GM19025 (cell line): ENCODE data around the gene BMPR2.
"Not testable (repeated sequence)": the region's sequence is repeated elsewhere in the genome, so short reads cannot be mapped to it uniquely, and the experiment has no call there.

Experiments used
- ATAC-seq: cut with Tn5 transposase; IDR thresholded peaks from one replicate; pipeline ENCODE4 v1.9.1; 2021; ENCODE audit warnings: mild to moderate bottlenecking, low read depth, moderate library complexity; ENCODE audit not compliant: unreplicated experiment

Gene BMPR2

DNA sequence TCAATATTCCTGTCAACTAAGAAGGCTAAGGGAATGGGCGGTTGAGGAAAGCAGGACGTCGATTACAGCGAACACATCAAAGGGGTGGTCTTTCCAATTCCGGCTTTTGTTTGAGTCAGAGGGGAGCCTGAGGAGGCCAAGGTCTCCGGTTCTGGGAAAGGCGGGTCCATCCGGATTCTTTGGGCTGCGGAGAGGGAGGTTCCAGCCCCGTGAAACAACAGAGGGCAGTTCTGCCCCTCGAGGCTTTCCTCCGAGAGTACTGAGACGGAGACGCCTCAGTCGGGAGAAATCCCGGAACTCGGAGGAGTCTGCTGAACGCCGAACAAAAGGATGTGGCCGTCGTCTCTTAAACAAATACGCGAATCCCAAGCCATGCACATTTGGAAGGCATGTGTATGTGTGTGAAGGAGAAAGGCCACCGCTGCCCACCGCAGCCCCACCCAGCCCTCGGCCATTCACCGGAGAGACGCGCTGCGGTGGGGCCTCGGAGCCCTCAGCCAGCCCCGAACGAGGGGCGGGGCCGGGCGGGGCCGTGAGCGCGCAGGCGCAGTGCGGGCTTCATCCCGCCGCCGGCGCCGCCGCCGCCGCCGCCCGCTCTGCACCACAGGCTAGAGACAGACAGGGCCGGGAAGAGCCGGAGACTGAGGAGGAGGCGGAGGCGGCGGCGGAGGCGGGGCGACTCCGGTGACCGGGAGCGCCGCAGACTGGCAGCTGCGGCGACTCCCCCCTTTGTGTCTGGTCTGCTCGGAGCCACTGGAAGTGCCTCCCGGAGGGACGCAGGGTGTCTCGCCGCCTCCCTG lies at the start of gene BMPR2:
Gene BMPR2 (plus strand): TSS at position 719 of the 800 bp plus-strand sequence. CDS start 1,148 bp downstream, outside the sequence.
- peak; percentile 78 for ATAC-seq

DNA sequence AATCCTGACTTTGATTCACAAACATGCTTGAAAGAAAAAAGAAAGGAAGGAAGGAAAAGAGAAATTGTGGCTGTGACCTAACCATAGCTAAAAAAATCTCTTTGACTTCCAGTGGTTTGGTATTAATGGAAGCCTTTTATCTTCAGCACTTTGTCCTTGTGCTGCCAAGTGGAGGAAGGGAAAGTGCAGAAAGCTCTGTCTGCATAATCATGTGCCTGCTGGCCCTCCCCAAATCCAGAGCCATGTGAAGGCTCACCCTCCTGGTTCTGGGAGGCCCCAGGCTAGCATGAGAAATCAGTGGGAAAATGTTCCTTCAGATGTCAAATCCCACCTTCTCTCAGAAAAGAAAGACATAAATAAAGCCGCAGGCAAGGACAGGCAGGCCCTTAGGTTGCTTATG lies 48.3 kb upstream of the BMPR2 start:
- no peak for ATAC-seq

DNA sequence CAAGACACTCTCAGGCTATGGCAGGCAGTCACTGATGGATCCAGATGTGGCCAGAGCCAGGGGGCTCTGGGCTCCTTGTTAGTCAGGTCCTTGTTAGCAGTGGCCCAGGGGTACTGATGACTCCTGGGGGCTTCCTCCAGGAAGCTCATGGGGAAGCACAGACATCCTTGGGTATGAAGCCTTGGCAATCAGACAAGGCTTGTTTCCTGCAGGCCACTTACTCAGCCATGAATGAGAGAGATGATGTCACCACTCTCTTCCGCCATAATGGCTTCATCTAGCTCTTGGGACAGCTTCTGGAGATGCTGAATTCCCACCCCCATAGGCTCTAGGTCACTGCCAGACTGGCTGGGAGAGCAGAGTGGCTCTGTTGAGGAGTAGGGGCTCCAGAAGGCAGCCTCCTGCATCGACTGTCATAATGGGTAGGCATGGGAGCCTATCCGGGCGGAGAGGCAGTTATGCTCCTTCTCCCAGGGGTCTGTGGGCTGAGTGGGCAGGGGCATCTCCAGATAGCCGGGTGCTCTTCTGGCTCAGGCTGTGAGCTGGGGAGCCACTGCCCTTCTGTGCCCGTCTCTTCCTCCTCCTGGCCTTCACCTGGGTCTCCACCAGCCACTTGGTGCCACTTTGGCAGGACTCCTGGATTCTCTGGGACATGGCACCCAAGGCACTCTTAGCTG lies 40.2 kb upstream of the BMPR2 start:
- ATAC-seq: no peak

DNA sequence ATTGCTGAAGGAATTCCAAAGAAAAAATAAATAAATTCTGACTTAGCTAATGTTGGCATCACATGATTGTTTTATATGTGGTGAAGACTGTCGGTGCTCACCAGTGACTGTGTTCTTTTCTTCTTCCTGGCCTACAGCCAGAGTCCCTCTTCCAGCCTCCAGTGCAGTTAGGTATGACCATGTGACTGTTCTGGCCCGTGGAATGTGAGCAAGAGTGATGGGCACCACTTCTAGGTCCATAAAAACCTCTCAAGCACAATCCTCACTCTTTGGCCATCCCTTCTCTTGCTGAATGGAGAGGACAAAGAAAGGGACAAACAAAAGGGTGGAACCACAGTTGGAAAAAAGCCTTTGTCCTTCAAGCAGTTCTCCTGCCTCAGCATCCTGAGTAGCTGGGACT lies 39.0 kb upstream of the BMPR2 start:
- ATAC-seq: no peak

DNA sequence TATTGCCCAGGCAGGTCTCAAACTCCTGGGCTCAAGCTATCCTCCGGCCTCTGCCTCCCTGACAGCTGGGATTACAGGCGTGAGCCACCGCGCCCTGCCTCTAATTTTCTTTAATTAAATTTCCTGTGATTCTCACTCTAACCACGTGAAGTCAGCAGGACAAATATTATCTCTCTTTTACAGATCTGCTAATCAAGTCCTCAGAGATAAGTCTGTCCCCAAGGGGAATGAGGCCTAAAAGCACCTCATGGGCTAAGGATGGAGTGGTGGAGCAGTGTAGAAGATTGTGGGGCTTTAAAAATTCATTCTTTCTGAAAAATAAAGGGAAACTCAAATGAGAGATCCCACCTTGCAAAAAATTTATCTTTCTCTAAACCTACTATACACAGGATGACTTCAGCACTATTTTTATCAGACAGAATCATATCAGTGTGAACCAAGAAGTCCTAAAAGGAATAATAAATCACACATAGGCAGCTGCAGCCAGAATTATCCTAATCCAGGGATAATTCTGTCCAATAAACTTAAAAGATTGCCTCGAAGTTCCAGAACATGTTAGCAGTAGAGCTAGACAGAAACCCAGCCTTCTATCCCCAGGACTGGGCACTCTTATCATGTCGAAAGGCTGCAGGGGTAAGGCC lies 38.3 kb upstream of the BMPR2 start:
- no peak for ATAC-seq

DNA sequence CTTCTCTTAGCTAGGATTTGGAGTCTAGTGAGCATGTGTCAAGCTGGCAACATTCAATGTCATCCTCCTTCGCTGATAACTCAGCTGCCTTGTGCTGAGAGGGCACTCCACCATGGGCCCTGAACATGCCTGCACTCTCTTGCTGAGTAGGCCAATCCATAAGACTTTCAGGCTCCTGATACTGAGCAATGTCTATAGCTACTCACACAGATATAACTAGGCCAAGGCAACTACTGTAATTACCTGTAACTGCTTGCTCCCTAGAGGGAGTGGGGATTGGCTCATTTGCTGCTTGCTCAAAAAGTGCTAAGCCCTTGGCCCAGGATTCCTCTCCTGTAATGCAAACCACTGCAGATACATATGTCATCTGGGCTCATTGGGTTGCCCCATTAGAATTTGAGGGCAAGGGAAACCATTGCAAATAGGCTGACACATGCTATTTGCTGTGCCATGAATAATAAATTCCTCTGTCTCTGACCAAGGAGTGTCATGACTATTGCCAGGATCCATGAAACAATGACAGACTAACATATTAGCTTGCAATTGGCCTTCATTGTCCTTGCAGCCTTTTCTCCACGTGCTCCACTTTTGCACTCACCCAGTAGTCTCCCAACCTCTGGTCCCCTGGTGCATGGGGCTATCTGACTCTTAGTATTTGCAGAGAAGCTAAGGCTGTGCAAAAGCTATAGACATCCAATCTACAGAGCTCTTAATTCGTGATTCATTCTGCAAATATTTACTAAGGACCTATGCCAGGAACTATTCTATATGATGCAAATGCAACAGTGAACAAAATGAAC lies 36.9 kb upstream of the BMPR2 start:
- ATAC-seq: no peak

DNA sequence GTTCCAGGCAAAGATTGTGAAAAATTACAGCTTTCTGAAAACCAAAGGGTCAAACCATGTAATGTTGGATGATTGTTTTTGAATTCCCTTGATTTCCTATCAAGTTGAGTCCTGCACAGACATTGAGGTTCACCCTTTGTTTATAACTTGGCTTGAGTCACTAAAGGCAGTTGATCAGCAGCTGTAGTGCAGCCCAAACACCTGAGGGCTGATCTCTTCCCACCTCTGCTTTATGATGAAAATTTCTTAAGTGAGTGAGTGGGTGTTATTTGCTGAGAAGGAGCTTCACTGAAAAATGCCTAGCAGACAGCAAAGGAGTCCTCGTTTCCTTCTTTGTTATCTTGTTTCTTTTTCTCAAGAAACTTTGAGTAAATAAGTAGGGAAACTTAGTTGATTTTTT lies 31.9 kb upstream of the BMPR2 start:
- ATAC-seq: no peak

DNA sequence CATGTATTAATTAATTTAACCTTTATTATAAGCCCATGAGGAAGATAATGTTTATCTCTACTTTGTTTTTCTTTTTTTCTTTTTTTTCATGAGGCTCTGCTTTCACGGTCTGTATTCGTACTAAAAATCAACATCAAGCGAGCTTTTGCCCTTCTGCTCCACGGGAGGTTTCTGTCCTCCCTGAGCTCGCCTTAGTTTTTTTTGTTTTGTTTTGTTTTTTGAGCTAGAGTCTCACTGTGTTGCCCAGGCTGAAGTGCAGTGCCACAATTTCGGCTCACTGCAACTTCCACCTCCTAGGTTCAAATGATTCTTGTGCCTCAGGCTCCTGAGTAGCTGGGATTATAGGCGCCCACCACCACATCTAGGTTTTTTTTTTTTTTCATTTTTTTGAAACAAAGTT lies 29.9 kb upstream of the BMPR2 start:
- no peak for ATAC-seq

DNA sequence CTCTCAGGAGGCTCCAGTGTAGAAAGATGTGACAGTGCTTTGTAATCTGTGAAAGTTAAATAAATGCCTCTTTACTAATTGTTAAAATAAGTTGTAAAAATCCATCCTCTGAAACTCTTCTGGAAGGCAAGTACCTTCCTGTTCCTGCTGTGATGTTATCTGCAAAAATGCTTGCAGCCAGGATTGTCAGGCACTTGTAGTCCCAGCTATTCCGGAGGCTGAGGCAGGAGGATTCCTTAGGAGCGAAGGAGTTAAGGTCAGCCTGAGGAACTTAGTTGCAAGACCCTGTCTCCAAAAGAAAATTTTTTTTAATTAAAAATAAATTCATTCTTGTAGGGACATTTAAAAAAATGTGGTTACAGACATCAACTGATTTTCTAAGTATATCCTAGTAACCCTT lies 22.7 kb upstream of the BMPR2 start:
- no peak for ATAC-seq

DNA sequence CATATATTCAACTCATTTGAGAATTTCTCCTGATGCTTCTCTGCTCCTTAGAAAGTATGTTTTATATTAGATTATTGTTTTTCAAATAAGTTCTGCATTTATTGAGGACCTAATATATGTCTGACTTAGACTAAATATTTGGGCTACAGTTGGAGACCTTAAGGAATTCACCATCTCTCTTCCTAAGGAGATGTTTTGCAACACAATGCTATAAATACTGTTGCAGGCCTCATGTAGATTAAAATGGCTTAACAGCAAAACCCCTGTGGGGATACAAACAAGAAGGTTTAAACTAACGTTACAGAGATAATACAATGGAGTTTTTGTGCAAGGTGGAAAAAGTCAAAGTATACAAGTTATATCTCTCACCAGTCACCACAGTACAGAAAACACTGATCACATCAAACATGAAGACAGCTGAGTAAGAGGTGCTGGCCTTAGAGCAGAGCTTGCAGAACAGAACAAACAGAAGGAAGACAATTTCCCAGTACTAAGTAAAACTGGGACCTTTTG lies 20.1 kb upstream of the BMPR2 start:
- ATAC-seq: no peak

DNA sequence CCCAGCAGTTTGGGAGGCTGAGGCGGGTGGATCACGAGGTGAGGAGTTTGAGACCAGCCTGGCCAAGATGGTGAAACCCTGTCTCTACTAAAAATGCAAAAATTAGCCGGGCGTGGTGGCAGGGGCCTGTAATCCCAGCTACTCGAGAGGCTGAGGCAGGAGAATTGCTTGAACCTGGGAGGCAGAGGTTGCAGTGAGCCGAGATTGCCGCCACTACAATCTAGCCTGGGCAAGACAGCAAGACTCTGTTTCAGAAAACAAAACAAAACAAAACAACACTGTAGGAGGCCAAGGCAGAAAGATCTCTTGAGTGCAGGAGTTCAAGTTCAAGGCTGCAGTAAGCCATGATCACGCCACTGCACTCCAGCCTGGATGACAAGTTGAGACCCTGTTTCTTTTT lies 17.2 kb upstream of the BMPR2 start:
- not testable (repeated sequence) for ATAC-seq

DNA sequence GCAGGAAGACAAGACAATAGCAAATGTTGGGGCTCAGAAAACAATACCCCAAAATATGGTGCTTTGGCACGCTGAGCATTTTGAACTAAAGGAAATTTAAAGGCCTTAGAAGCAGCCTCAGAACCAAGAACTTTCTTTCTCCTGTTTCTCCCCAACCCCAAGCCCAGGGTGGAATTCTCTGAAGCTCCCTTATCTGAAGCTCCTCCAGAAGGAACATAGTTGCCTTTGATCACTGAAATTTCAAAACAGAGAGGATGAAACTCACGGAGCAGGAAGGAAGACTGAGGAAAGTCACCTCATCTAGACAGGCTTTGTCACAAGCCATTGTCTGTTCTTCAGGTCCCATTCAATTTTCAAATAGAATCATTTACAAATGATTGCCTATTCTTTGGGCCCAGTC lies 15.5 kb upstream of the BMPR2 start:
- no peak for ATAC-seq

DNA sequence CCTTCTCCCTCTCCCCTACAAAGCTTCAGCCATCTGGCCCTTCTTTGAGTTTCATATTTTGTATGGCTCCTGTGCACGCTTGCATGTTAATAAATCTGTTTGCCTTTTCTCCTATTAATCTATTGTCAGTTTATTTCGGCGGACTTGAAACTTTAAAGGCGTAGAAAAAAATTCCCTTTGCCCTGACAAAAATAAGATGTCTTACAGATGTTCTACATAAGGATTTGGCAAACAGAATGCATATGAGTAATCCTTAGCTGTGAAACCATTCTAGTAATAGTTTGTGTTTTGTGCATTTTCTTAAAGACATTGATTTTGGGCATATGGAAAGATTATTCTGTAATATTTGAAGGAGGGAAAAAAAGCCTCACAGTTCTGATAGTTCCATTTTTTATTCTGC lies 15.0 kb upstream of the BMPR2 start:
- no peak for ATAC-seq

DNA sequence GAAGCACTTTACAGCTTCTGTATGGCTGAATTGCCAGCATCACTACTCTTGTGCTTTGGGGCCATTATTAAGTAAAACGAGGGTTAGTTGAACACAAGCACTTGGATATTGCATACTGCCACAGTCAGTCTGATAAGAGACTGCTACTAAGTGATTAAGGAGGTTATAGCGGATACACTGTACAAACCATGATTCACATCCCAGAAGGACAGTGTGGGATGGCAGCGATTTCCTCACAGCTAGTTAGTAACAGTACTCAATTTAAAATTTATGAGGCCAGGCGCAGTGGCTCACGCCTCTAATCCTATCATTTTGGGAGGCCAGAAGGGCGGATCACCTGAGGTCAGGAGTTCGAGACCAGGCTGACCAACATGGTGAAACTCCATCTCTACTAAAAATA lies 2.6 kb upstream of the BMPR2 start:
- ATAC-seq: no peak

DNA sequence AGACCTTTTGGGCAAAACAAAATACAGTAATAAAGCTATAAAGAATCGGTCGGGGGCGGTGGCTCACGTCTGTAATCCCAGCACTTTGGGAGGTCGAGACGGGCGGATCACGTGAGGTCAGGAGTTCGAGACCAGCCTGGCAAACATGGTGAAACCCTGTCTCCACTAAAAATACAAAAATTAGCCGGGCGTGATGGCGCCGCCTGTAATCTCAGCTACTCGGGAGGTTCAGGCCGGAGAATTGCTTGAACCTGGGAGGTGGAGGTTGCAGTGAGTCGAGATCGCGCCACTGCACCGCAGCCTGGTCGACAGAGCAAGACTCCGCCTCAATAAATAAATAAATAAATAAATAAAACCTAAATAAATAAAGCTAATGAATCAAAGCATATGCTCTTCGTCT lies 1.7 kb upstream of the BMPR2 start:
- not testable (repeated sequence) for ATAC-seq

DNA sequence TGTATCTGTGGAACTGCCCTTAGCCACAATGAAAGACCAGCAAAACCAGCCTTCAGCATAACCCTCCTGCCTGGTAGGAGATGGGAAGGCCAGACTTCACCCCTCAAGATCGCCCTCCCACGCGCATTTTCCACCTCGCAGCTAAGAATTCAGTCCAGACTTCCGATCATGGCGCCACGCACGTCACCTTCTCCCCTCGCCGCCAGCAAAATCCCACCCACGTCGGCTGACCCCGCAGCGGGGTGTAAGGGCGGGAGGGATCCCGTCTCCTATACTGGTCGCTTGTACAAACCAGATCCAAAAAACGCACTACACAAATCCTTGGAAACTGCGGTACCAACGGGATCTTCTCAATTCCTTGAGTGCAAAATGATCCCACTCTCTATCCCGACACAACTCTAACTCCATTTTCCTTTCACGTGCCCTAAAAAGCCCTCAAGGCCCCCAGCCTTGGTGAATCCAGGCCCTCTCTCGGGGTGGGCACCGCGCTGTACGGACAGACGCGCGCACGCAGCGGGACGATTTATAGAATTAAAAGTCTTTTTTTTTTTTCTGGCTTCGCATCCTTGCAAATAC lies 1.0 kb upstream of the BMPR2 start:
- ATAC-seq: no peak

DNA sequence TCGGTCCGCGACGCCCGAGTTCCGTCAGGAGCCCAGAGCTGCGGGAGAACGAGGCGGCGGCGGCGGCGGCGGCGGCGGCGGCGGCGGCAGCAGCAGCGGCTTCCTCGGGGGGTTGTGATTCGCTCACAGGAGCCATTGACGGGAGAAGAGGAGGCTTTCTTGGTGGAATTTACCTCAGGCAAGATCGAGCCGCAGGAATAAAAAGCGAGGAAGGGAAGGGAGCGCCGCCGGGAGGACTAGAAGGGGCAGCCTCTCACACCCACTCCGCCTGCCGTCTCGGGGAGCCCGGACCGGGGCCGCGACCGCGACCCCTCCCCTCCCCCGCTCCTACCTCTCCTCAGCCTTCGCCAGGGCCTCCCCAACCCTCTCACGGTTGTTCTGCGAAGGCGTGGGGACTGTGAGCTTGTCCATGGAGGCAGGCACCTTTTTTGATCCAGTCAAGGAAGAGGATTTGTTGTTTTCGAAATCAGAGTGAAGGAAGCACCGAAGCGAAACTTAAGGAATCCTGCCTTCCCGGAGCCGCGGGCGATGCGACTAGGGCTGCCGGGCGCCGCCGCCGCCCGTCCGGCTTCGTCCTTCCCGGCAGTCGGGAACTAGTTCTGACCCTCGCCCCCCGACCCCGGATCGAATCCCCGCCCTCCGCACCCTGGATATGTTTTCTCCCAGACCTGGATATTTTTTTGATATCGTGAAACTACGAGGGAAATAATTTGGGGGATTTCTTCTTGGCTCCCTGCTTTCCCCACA lies 506 bp downstream of the BMPR2 start:
- peak; percentile 11 for ATAC-seq

DNA sequence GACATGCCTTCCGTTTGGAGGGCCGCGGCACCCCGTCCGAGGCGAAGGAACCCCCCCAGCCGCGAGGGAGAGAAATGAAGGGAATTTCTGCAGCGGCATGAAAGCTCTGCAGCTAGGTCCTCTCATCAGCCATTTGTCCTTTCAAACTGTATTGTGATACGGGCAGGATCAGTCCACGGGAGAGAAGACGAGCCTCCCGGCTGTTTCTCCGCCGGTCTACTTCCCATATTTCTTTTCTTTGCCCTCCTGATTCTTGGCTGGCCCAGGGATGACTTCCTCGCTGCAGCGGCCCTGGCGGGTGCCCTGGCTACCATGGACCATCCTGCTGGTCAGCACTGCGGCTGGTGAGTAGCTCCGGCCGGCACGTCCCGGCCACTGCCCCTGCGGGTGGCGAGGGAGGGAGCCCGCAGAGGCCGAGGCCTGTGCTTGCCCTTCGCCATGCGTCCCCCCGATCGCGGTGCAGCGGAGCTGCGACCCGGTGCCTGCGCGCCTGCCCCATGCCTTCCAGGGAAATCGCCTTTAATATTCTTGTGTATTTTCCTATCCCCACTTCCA lies 1.2 kb downstream of the BMPR2 start:
- ATAC-seq: no peak

DNA sequence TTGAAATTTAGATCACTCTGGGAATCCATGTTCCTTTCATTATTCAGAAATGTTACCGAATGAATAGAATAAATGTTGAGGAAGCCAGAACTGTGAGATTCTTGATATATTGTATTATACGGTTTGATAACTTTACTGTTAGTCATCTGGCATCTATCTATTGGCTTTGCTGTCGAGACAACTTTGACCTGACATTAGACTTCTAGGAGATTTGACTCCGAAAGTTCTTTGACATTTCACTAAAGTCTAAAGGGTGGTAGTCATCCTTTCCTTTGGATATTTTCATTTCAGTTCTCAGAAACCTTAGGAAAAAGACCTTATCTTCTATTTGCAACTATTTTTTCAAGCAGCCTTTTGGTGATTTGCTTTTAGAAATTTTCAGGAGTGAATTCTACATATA lies 1.9 kb downstream of the BMPR2 start:
- no peak for ATAC-seq
